GM18873 (cell line): ENCODE data around the gene XXYLT1.

Experiments
- ATAC-seq: cut with Tn5 transposase; IDR thresholded peaks from one replicate; pipeline ENCODE4 v1.9.1; 2021; ENCODE audit warnings: mild to moderate bottlenecking, moderate library complexity, moderate number of reproducible peaks; ENCODE audit not compliant: unreplicated experiment, low FRiP score

XXYLT1 gene

GRCh38 chr3:195175076-195175475, 95.9 kb downstream of the XXYLT1 start:
- no peak for ATAC-seq

DNA sequence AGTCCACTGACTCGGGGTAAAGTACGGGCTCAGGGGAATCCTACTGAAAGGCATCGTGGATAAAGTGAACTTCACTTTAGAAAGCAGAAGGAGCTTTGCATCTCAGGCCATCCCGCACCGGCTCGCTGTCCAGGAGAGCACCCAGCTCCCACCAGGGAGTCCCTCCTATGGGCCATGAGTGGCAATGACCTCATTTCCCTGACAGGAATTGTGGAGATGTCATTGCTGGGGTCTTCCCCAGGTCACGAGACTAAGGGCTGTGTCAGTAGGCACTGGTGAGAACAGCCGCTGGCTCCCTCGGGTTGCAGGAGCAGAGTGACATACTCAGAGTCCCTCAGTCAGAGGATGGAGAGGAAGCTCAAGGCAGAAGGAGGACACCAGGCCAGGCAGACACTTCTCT, 97.3 kb downstream of the XXYLT1 start:
- no peak for ATAC-seq

- ATAC-seq: no peak
Measured at GRCh38 chr3:195172896-195173295, 98.1 kb downstream of the XXYLT1 start.

DNA sequence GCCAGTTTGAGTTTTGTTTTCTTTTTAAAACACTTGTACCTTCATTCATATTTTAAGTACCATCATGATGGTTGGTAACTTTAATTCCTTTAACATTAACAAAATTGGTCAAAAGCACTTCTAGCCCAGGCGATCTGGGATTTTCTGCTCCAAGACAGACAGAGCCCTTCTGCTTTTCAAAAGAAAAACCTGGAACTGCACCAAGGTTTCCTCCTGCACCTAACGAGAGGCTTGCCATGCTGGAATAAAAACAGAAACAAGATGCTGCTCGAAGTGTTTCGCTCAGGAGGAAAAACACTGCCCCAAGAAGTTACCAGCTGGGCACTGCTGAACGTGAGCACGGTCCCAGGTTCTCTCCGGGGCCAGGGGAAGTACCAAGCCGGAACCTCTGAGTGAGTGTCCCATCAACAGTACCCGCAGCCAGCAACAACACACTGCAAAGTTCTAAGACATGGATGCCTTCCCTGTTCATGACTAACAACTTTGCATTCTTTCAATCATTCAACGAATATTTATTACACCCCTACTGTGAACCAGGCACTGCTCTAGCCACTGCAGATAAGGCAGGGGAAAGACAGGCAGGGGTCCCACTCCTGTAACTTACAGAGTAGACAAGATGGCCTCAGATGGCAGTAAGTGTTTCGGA, 98.8 kb downstream of the XXYLT1 start:
- ATAC-seq: no peak

GRCh38 chr3:195171093-195171873, 99.7 kb downstream of the XXYLT1 start:
- no peak for ATAC-seq

- no peak for ATAC-seq
Measured at GRCh38 chr3:195170496-195170895, 100.5 kb downstream of the XXYLT1 start.

DNA sequence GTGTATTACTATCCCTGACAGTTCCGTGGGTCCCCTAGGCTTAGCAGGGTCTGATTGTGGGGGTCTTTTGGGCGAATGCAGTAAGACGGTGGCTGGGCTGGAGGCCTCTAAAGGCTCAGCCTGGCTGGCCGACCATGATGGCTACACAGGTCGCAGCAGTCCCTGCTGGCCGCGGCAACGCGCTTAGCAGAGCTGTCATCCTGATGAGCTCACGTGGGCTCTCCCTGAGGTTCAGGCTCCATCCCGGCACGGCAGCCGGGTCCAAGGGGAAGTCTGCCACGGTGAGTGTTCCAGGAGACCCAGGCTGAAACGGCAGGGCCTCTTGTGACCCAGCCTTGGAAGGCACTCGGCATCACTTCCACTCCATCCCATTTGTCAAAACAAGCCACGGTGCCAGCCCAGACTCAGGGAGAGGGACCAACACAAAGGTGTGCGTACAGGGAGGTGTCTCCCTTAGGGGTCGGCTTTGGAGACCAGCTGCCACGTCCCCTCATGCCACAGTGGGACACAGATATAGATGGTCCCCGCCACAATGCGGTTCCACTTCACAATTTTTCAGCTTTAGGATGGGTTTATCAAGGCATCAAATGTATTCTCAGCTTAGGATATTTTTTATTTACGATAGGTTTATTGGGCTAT, 101.8 kb downstream of the XXYLT1 start:
- no peak for ATAC-seq

DNA sequence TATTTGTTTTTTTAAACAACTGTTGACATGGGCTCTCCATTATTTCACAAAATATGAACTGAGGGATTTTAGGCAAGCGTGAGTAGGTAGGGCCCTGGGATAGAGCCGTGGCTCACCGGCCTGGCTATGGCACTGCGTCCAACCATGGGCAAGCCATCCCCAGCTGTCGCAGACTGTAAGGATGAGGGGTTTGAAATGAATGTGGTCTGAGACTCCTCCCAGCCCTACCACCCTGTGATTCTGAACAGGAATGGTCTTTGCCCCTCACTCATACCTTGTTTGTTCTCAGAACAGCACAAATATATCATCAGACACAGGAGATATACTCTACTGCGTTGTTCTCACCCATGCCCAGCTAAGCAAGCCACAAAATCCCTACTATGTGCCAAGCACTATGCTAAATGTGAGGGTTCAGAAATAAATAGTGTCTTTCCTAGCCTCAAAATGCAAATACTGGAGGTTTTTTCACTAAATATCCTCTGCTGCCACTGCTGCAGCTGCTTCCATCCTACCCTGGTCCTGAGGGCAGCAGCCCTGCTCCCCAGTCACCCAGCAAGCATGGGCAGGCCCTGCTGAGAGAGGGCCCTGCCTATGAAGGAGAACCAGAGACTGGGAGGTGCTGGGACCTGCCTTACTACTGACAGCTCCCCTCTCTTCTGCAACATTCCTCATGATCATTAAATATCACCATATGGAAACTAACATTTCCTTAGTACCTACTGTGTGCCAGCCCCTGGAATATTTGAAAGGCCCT, 102.8 kb downstream of the XXYLT1 start:
- ATAC-seq: no peak

DNA sequence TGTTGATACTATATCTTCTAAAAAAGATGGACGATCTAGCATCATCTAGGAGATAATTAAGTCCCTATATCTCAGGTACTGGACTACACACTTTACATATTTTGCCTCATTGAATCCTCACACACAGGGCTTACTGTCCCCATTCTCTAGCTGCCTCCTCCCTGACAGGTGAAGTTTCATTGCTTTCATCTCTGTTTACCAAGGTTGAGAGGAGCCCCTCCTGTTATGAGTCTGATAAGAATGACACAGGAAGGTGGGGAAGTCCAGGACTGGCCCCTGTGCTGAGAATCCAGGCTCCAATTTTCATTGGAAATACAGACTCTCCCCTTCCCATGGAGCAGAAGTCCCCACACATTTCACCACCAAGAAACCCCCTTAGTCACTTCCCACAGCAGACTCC, 105.2 kb downstream of the XXYLT1 start:
- ATAC-seq: no peak

- ATAC-seq: no peak
Measured at GRCh38 chr3:195165265-195165609, 105.7 kb downstream of the XXYLT1 start.

DNA sequence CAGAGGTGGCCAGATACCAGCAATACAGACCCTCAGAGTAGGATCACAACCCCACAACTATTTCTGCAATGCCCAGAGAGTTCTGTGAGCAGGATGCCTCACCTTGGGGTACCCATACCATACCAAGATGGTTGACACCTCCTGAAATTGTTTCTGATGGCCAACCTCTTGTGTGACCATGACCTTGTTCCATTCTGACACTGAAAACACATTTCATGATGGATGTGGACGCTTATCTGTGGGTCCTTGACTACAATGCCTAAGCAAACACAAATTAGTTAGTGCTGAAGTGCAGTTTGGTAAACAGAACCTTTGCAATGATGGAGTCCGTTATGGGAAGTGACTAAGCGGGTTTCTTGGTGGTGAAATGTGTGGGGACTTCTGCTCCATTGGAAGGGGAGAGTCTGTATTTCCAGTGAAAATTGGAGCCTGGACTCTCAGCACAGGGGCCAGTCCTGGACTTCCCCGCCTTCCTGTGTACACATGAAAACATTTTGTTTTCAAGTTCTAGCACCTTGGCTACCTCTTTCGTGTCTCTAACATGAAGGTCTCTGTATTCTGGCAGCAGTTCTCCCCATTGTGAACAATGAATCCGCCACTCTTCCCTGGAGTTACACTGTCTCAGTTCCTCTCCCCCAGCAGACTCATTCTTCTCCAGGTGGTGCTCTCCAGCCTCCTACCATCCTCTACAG, 106.2 kb downstream of the XXYLT1 start:
- no peak for ATAC-seq

DNA sequence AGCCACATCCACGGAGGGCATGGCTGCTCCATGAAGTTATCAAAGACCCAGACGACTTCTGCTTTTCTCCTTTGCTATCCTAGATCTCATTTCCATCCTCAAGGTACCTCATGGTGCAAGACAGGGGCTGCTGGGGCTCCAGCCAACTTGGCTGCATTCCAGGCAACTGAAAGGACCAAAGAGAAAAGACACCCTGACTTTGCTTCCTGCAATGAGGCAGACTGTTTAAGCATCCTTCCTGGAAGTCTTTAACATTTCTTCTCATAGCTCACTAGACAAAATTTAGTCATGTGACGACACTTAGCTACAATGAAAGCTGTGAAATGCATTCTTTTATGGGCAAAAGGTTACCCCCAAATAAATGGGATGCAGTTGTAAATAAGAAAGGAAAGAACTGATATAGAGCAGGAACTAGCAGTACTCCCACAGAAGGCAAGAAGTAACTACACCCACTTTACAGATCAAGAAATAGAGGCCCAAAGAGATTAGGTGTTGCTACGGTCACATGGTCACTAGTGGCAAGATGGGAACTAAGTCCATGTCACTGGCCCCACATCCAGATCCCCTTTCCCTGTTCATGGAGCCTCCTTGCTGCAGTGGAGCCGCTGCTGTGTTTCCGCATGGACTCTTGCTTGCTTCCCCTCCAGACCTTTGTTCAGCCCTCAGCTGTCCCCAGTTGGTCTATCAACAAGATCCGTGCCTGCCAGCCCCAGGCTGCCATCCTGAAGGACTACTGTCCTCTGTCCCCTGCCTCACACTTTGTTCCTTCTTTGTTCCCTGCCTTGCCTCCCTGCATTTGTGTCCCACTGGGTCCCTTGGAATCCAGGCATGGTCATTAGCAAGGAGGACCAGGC, 107.0 kb downstream of the XXYLT1 start:
- ATAC-seq: no peak

GRCh38 chr3:195162816-195163215, 108.1 kb downstream of the XXYLT1 start:
- ATAC-seq: no peak

- no peak for ATAC-seq
Measured at GRCh38 chr3:195162033-195162669, 108.8 kb downstream of the XXYLT1 start.

- ATAC-seq: no peak
Measured at GRCh38 chr3:195160908-195161434, 110.0 kb downstream of the XXYLT1 start.

DNA sequence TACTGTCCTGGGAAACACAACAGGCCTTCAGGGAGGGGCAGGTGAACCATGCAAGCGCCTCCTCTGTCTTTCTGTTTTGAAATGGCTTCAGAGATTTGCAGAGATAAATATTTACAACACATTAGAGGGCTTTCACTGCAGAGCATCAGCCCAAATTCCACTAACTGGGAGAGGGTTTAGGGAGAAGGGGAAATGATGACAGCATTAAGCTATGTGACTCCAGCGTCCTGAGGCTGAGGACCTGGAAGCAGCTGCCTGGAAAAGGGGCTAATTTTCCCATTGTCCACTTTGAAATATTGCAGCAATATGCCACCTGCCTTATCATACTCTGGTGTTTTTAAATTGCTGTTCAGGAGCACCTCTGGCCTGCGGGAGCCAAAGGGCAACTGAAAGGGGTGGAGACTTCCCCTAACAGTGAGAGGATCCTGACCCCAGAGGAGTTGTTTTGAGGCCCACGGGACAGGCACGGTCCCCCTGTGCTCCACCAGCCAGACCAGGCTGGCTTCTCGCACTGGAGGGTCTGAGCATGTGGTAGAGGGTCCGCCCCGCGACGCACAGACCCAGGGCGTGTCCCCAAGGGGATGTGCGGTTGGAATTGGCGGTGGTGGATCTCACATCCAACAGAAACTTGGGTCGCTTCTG, 110.6 kb downstream of the XXYLT1 start:
- no peak for ATAC-seq

DNA sequence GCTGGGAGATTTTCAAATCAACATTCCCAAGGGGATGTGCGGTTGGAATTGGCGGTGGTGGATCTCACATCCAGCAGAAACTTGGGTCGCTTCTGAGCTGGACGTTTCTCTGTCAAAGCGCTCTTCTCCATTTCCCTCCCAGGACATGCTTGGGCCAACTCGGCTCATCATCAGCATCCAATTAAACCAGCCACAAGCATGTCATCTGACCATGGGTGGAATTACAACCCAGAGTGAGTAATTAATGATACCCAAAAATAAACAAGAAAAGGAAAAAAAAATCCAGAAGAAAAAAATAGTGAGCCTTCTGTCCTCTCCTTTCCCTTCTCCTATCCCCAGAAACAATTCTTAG, 111.2 kb downstream of the XXYLT1 start:
- no peak for ATAC-seq

DNA sequence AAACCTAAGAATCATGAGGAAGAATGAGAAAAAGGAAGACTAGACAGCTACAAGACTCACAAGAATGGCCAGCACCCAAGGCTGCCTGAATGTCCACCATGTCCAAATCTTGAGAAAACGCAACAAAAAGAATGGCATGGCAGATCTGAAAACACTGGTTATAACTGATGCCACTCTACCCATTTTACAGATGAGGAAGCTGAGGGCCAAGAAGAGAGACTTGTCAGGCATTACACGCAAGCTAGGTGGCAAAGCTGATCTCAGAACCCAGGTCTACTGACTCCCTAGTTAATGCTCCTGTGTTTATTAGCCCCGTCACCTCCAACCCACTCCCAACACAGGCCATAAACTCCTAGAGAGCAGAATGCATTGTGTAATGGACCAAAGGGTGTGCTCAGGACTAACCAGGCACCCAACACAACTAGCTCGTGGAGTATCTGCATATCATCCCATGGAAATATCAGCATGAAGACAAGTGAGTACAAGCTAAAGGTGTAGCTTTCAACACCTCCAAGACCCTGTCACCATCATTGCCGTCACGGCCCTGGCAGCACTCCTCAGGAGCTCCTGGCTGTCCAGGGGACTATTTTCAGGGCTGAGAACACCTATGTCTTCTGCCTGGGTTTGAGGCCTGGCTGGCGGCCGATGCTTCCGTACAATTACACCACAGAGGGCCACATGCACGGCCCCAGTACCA, 111.7 kb downstream of the XXYLT1 start:
- ATAC-seq: no peak
